A673 (cell line): Measurements from ENCODE around the gene SDK1. TPM values are rescaled to one million over a fixed set of nuclear protein-coding genes. Genes with fewer than 3 reads are reported as not detected.

Experiments
- BruUV-seq: library from RNA; stranded (reverse); fragments of 400-500 nt; replicated peaks from 2 replicates; lab custom pipeline; 2021; lab: Mats Ljungman, UMichigan
- CTCF ChIA-PET: fragments of 300-600 bp; sonication (Branson Sonifier 250); formaldehyde crosslinking; loops from one replicate; lab custom pipeline; 2022; ENCODE audit warnings: antibody characterized with exemption; lab: Charles Lee
- POLR2A ChIA-PET: fragments of 300-600 bp; sonication (Branson Sonifier 250); formaldehyde crosslinking; loops from one replicate; lab custom pipeline; 2022; ENCODE audit warnings: antibody characterized with exemption; ENCODE audit not compliant: low non-redundant PET; lab: Charles Lee
- DNase-seq: peaks from one replicate; pipeline ENCODE4 v3.0.0-alpha.2; 2015; ENCODE audit warnings: low spot score
- H3K27ac ChIP-seq: fragments of 200-600 bp; sonication (generic); 2 replicates; pipeline ENCODE4 v1.5.1; 2016; ENCODE audit warnings: mixed run types, low read depth, mild to moderate bottlenecking, mixed read lengths, antibody characterized with exemption, low read length; ENCODE audit not compliant: poor library complexity, severe bottlenecking
- H3K27me3 ChIP-seq: fragments of 200-600 bp; sonication (generic); replicated peaks from 2 replicates; pipeline ENCODE4 v1.6.1; 2017; ENCODE audit warnings: mixed run types, low read depth, mild to moderate bottlenecking, mixed read lengths, antibody characterized with exemption, low read length; ENCODE audit not compliant: insufficient read depth, poor library complexity
- H3K36me3 ChIP-seq: fragments of 200-600 bp; sonication (generic); 2 replicates; pipeline ENCODE4 v1.6.1; 2016; ENCODE audit warnings: mixed run types, mild to moderate bottlenecking, mixed read lengths, antibody characterized with exemption, low read length; ENCODE audit not compliant: insufficient read depth, poor library complexity, severe bottlenecking
- H3K4me1 ChIP-seq: fragments of 200-600 bp; sonication (generic); 2 replicates; pipeline ENCODE4 v1.6.1; 2017; ENCODE audit warnings: mixed run types, mild to moderate bottlenecking, mixed read lengths, antibody characterized with exemption, low read length; ENCODE audit not compliant: insufficient read depth, poor library complexity, severe bottlenecking
- H3K4me3 ChIP-seq: fragments of 200-600 bp; sonication (generic); 2 replicates; pipeline ENCODE4 v1.5.1; 2016; ENCODE audit warnings: low read depth, mixed run types, mild to moderate bottlenecking, mixed read lengths, low read length; ENCODE audit not compliant: poor library complexity, severe bottlenecking
- H3K9me3 ChIP-seq: fragments of 200-600 bp; sonication (generic); 2 replicates; pipeline ENCODE4 v1.6.1; 2016; ENCODE audit warnings: mixed run types, low read depth, mild to moderate bottlenecking, mixed read lengths, antibody characterized with exemption, low read length; ENCODE audit not compliant: poor library complexity, severe bottlenecking
- CTCF ChIP-seq: fragments of 300-800, 200-600 bp; sonication (generic); conservative IDR thresholded peaks from 2 replicates; pipeline ENCODE4 v1.5.1; 2017; ENCODE audit warnings: low read depth, mild to moderate bottlenecking, antibody characterized with exemption, low read length, moderate library complexity, mixed read lengths
- EZH2 ChIP-seq: fragments of 200-600 bp; sonication (generic); IDR thresholded peaks from 2 replicates; pipeline ENCODE4 v1.6.1; 2017; ENCODE audit warnings: borderline replicate concordance, low read depth, mild to moderate bottlenecking, mixed read lengths, antibody characterized with exemption, low read length; ENCODE audit not compliant: poor library complexity, severe bottlenecking
- intact Hi-C: fragments of 100-400 bp; cut with micrococcal nuclease; formaldehyde crosslinking; loops from one replicate; pipeline ENCODE4 v1.10.0; 2022; ENCODE audit not compliant: unreplicated experiment
- total RNA-seq: library from RNA; stranded (reverse); gene quantifications from 2 replicates; pipeline ENCODE4 v1.2.3, GENCODE V29; 2021

SDK1 gene
- total RNA-seq, 1 experiment from 2014 or later = 14.7 TPM

GRCh38 chr7:4157651-4158050, 856.6 kb downstream of the SDK1 start:
- ChIA-PET POLR2A (no interaction called here), CTCF (no interaction called here)
- DNase-seq = no peak
- no peaks in the 10 kb centered on the region for H3K27me3 ChIP-seq
- no peaks in the 10 kb centered on the region for H3K36me3 ChIP-seq
- intact Hi-C loops = no loop called here
- no peaks in the 10 kb centered on the region for H3K9me3 ChIP-seq
- TF ChIP-seq EZH2 (no peak), CTCF (no peak)
- H3K4me3 ChIP-seq = no peak overlapping the region
- no peak overlapping the region for H3K27ac ChIP-seq
- no TSS peak for BruUV-seq
- no peaks in the 10 kb centered on the region for H3K4me1 ChIP-seq

- Histone ChIP-seq H3K4me1 (no peaks in the 10 kb centered on the region), H3K27me3 (no peaks in the 10 kb centered on the region), H3K9me3 (no peaks in the 10 kb centered on the region), H3K36me3 (no peaks in the 10 kb centered on the region), H3K27ac (no peak overlapping the region), H3K4me3 (no peak overlapping the region)
- intact Hi-C loops = no loop called here
- no peak for TF ChIP-seq CTCF
- TF ChIP-seq EZH2 = no peak
- no peak for DNase-seq
- POLR2A ChIA-PET = no interaction called here
- BruUV-seq = no TSS peak
- CTCF ChIA-PET = no interaction called here
Measured at GRCh38 chr7:4158441-4159153, 857.5 kb downstream of the SDK1 start.

GRCh38 chr7:4159154-4159501, 858.1 kb downstream of the SDK1 start:
- BruUV-seq = no TSS peak
- POLR2A ChIA-PET = no interaction called here
- H3K27ac ChIP-seq = no peak overlapping the region

More at GRCh38 chr7:4159154-4159501, 858.1 kb downstream of the SDK1 start:
- Histone ChIP-seq H3K36me3 (no peaks in the 10 kb centered on the region), H3K4me1 (no peaks in the 10 kb centered on the region), H3K4me3 (no peak overlapping the region), H3K27me3 (no peaks in the 10 kb centered on the region), H3K9me3 (no peaks in the 10 kb centered on the region)
- CTCF ChIA-PET = no interaction called here
- no peak for DNase-seq
- no peak for TF ChIP-seq CTCF
- TF ChIP-seq EZH2 = no peak
- intact Hi-C loops = no loop called here
